ENCODE data around the gene CACNA1B.
"Not testable (repeated sequence)": the region's sequence is repeated elsewhere in the genome, so short reads cannot be mapped to it uniquely, and the experiment has no call there.

CACNA1B gene

GRCh38 chr9:138011951-138012500 is 134.4 kb downstream of the CACNA1B start:
- H3K27ac ChIP-seq (ENCODE audit: insufficient read depth, low read length, poor library complexity, severe bottlenecking) = no peak overlapping the region
- no peaks in the 10 kb centered on the region for H3K27me3 ChIP-seq (replicated peaks; ENCODE audit: control insufficient read depth, insufficient read depth, low read length, poor library complexity, severe bottlenecking)
- DNase-seq = no peak
- H3K9me3 ChIP-seq (ENCODE audit: control insufficient read depth, low read length) = no peaks in the 10 kb centered on the region
- H3K36me3 ChIP-seq (ENCODE audit: control insufficient read depth, insufficient read depth, low read length) = no peaks in the 10 kb centered on the region
- H3K4me1 ChIP-seq (ENCODE audit: control insufficient read depth, insufficient read depth, low read length, poor library complexity, severe bottlenecking) = no peaks in the 10 kb centered on the region
- no peak overlapping the region for H3K4me3 ChIP-seq (ENCODE audit: insufficient read depth, low read depth, low read length, poor library complexity, severe bottlenecking)

GRCh38 chr9:138013273-138013672 is 135.7 kb downstream of the CACNA1B start:
- no peaks in the 10 kb centered on the region for H3K4me1 ChIP-seq (ENCODE audit: control insufficient read depth, insufficient read depth, low read length, poor library complexity, severe bottlenecking)
- no peak overlapping the region for H3K4me3 ChIP-seq (ENCODE audit: insufficient read depth, low read depth, low read length, poor library complexity, severe bottlenecking)
- no peaks in the 10 kb centered on the region for H3K9me3 ChIP-seq (ENCODE audit: control insufficient read depth, low read length)
- no peaks in the 10 kb centered on the region for H3K27me3 ChIP-seq (replicated peaks; ENCODE audit: control insufficient read depth, insufficient read depth, low read length, poor library complexity, severe bottlenecking)
- no peak for DNase-seq
- no peak overlapping the region for H3K27ac ChIP-seq (ENCODE audit: insufficient read depth, low read length, poor library complexity, severe bottlenecking)
- H3K36me3 ChIP-seq (ENCODE audit: control insufficient read depth, insufficient read depth, low read length) = no peaks in the 10 kb centered on the region

GRCh38 chr9:138013836-138014562 is 136.4 kb downstream of the CACNA1B start:
- no peaks in the 10 kb centered on the region for H3K4me1 ChIP-seq (ENCODE audit: control insufficient read depth, insufficient read depth, low read length, poor library complexity, severe bottlenecking)
- no peaks in the 10 kb centered on the region for H3K27me3 ChIP-seq (replicated peaks; ENCODE audit: control insufficient read depth, insufficient read depth, low read length, poor library complexity, severe bottlenecking)
- DNase-seq = no peak
- no peaks in the 10 kb centered on the region for H3K36me3 ChIP-seq (ENCODE audit: control insufficient read depth, insufficient read depth, low read length)
- H3K27ac ChIP-seq (ENCODE audit: insufficient read depth, low read length, poor library complexity, severe bottlenecking) = no peak overlapping the region
- H3K9me3 ChIP-seq (ENCODE audit: control insufficient read depth, low read length) = no peaks in the 10 kb centered on the region
- H3K4me3 ChIP-seq (ENCODE audit: insufficient read depth, low read depth, low read length, poor library complexity, severe bottlenecking) = no peak overlapping the region

GRCh38 chr9:138014563-138014945 is 137.0 kb downstream of the CACNA1B start:
- no peaks in the 10 kb centered on the region for H3K27me3 ChIP-seq (replicated peaks; ENCODE audit: control insufficient read depth, insufficient read depth, low read length, poor library complexity, severe bottlenecking)
- no peaks in the 10 kb centered on the region for H3K9me3 ChIP-seq (ENCODE audit: control insufficient read depth, low read length)
- H3K4me3 ChIP-seq (ENCODE audit: insufficient read depth, low read depth, low read length, poor library complexity, severe bottlenecking) = no peak overlapping the region
- no peak overlapping the region for H3K27ac ChIP-seq (ENCODE audit: insufficient read depth, low read length, poor library complexity, severe bottlenecking)
- no peak for DNase-seq
- H3K36me3 ChIP-seq (ENCODE audit: control insufficient read depth, insufficient read depth, low read length) = no peaks in the 10 kb centered on the region
- H3K4me1 ChIP-seq (ENCODE audit: control insufficient read depth, insufficient read depth, low read length, poor library complexity, severe bottlenecking) = no peaks in the 10 kb centered on the region

GRCh38 chr9:138015021-138015829 is 137.6 kb downstream of the CACNA1B start:
- no peaks in the 10 kb centered on the region for H3K27me3 ChIP-seq (replicated peaks; ENCODE audit: control insufficient read depth, insufficient read depth, low read length, poor library complexity, severe bottlenecking)
- no peak for DNase-seq
- no peaks in the 10 kb centered on the region for H3K9me3 ChIP-seq (ENCODE audit: control insufficient read depth, low read length)
- H3K36me3 ChIP-seq (ENCODE audit: control insufficient read depth, insufficient read depth, low read length) = no peaks in the 10 kb centered on the region
- no peak overlapping the region for H3K27ac ChIP-seq (ENCODE audit: insufficient read depth, low read length, poor library complexity, severe bottlenecking)
- no peaks in the 10 kb centered on the region for H3K4me1 ChIP-seq (ENCODE audit: control insufficient read depth, insufficient read depth, low read length, poor library complexity, severe bottlenecking)
- no peak overlapping the region for H3K4me3 ChIP-seq (ENCODE audit: insufficient read depth, low read depth, low read length, poor library complexity, severe bottlenecking)

- Histone ChIP-seq H3K4me1 (ENCODE audit: control insufficient read depth, insufficient read depth, low read length, poor library complexity, severe bottlenecking) (no peaks in the 10 kb centered on the region), H3K9me3 (ENCODE audit: control insufficient read depth, low read length) (no peaks in the 10 kb centered on the region), H3K36me3 (ENCODE audit: control insufficient read depth, insufficient read depth, low read length) (no peaks in the 10 kb centered on the region), H3K27me3 (replicated peaks; ENCODE audit: control insufficient read depth, insufficient read depth, low read length, poor library complexity, severe bottlenecking) (no peaks in the 10 kb centered on the region), H3K27ac (ENCODE audit: insufficient read depth, low read length, poor library complexity, severe bottlenecking) (no peak overlapping the region), H3K4me3 (ENCODE audit: insufficient read depth, low read depth, low read length, poor library complexity, severe bottlenecking) (no peak overlapping the region)
- no peak for DNase-seq
Measured at GRCh38 chr9:138016406-138017187, 139.0 kb downstream of the CACNA1B start.

GRCh38 chr9:138017200-138017599 is 139.6 kb downstream of the CACNA1B start:
- Histone ChIP-seq H3K4me1 (ENCODE audit: control insufficient read depth, insufficient read depth, low read length, poor library complexity, severe bottlenecking) (no peaks in the 10 kb centered on the region), H3K9me3 (ENCODE audit: control insufficient read depth, low read length) (no peaks in the 10 kb centered on the region), H3K27ac (ENCODE audit: insufficient read depth, low read length, poor library complexity, severe bottlenecking) (no peak overlapping the region), H3K27me3 (replicated peaks; ENCODE audit: control insufficient read depth, insufficient read depth, low read length, poor library complexity, severe bottlenecking) (no peaks in the 10 kb centered on the region), H3K36me3 (ENCODE audit: control insufficient read depth, insufficient read depth, low read length) (no peaks in the 10 kb centered on the region), H3K4me3 (ENCODE audit: insufficient read depth, low read depth, low read length, poor library complexity, severe bottlenecking) (no peak overlapping the region)
- no peak for DNase-seq

GRCh38 chr9:138019514-138019913 is 141.9 kb downstream of the CACNA1B start:
- H3K36me3 ChIP-seq (ENCODE audit: control insufficient read depth, insufficient read depth, low read length); H3K9me3 ChIP-seq (ENCODE audit: control insufficient read depth, low read length); H3K27me3 ChIP-seq (replicated peaks; ENCODE audit: control insufficient read depth, insufficient read depth, low read length, poor library complexity, severe bottlenecking); H3K4me3 ChIP-seq (ENCODE audit: insufficient read depth, low read depth, low read length, poor library complexity, severe bottlenecking); H3K27ac ChIP-seq (ENCODE audit: insufficient read depth, low read length, poor library complexity, severe bottlenecking); H3K4me1 ChIP-seq (ENCODE audit: control insufficient read depth, insufficient read depth, low read length, poor library complexity, severe bottlenecking); DNase-seq: not testable (repeated sequence)

GRCh38 chr9:138020120-138020794 is 142.7 kb downstream of the CACNA1B start:
- H3K4me3 ChIP-seq (ENCODE audit: insufficient read depth, low read depth, low read length, poor library complexity, severe bottlenecking) = no peak overlapping the region
- H3K36me3 ChIP-seq (ENCODE audit: control insufficient read depth, insufficient read depth, low read length) = no peaks in the 10 kb centered on the region
- H3K27me3 ChIP-seq (replicated peaks; ENCODE audit: control insufficient read depth, insufficient read depth, low read length, poor library complexity, severe bottlenecking) = peaks cover 3% of the 10 kb centered on the region
- H3K4me1 ChIP-seq (ENCODE audit: control insufficient read depth, insufficient read depth, low read length, poor library complexity, severe bottlenecking) = no peaks in the 10 kb centered on the region
- H3K9me3 ChIP-seq (ENCODE audit: control insufficient read depth, low read length) = no peaks in the 10 kb centered on the region
- DNase-seq = no peak
- no peak overlapping the region for H3K27ac ChIP-seq (ENCODE audit: insufficient read depth, low read length, poor library complexity, severe bottlenecking)
